Activated T-cell treated with anti-CD3 and anti-CD28 coated beads, Interleukin-2, amount 50 U/mL, for 1 hour (primary cell): Measurements from ENCODE around the gene BMP8A.
"Not testable (repeated sequence)": the region's sequence is repeated elsewhere in the genome, so short reads cannot be mapped to it uniquely, and the experiment has no call there.

Source experiments
- DNase-seq: peaks from one replicate; pipeline ENCODE4 v3.0.0-alpha.2; 2020

Gene BMP8A

DNA sequence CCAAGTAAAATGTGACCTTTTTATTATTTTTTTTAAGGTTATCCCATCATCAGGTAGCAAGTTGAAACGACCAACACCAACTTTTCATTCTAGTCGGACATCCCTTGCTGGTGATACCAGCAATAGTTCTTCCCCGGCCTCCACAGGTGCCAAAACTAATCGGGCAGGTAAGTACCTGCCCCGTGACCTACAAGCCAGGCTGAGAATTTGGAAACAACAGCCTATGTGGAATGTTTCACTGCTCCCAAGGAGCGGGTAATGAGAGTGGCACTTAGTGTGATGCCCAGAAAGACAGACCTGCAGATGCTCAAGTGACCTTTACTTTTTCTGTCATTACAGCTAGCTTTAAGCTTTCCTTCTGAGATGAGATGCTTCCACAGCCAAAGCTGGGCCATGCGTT, 6.9 kb upstream of the BMP8A start:
- DNase-seq = no peak

DNA sequence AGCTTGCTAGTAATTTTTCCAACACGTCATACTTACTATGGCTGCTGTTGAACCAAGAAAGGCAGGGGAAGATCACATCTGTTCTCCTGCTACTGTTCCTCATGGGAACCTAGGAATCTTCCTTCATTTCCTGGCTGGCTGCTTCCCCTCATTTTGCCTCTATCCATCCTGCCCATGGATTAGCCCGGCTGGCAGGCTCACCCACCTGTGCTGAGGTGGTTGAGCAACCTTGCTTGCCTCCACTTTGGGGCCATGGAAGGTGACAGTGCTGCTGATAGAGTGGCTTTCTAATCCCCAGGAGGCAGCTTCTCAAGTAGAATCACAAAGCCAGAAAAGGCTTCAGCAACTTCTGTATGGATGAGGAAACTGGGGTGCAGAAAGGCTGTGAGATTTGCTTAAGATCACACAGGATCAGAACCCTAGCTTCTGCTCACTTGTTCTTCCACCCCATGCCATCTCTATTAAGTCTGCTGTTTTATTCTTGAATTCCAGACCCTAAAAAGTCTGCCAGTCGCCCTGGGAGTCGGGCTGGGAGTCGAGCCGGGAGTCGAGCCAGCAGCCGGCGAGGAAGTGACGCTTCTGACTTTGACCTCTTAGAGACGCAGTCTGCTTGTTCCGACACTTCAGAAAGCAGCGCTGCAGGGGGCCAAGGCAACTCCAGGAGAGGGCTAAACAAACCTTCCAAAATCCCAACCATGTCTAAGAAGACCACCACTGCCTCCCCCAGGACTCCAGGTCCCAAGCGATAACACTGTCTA, 6.2 kb upstream of the BMP8A start:
- DNase-seq = no peak

DNA sequence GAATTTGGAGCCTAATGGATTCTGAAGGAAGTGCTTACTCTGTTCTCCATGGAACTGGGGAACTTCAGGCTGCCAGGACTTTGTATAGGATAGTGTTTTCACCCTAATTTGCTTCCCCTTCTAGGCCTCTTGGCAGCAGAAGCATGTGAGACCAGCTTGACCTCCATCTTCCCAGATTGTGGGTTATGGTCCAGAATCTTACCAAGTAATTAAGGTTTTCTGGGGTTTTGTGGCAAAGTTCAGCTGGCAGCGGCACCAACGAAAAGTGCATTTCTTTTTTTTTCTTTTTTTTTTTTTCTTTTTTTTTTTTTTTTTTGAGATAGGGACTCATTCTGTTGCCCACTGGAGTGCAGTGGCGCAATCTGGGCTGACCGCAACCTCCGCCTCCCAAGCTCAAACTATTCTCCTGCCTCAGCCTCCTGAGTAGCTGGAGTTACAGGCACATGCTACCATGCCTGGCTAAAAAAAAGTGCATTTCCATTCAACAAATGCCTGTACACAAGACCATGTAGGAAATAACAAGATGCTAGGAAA, 3.4 kb upstream of the BMP8A start:
- DNase-seq = no peak

DNA sequence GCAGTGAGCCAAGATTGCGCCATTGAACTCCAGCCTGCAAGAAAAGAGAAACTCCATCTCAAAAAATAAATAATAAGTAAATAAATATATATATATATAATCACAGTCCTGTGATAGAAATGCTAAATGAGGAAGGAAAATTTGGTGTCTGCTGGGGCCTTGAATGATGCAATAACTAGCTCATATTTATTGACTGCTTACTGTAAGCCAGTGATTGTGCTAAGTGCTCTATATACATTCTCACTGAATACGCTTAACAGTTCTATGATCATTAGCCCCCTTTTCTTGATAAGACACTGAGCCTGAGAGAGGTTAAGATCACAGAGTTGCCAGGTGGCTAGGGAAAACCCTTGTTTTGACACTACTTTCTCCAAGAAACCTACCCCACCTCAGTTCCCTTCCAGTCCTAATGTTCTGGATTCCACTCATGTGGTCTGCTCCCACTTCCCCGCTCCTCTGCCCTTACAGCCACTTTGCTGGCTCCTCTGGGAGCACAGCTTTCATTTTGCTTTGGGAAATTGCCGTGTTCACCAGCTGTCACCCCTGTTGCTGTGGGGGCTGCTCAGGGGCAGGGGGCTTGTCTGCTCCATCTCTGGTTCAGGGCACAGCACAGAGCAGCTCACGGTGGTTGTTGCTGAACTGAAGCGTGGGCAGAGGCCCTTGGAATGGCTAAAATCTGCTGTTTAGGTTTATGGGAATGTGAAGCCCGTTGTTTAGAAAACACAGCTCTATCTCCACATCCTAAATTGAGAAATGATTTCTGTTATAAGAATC, 2.5 kb upstream of the BMP8A start:
- DNase-seq = no peak

DNA sequence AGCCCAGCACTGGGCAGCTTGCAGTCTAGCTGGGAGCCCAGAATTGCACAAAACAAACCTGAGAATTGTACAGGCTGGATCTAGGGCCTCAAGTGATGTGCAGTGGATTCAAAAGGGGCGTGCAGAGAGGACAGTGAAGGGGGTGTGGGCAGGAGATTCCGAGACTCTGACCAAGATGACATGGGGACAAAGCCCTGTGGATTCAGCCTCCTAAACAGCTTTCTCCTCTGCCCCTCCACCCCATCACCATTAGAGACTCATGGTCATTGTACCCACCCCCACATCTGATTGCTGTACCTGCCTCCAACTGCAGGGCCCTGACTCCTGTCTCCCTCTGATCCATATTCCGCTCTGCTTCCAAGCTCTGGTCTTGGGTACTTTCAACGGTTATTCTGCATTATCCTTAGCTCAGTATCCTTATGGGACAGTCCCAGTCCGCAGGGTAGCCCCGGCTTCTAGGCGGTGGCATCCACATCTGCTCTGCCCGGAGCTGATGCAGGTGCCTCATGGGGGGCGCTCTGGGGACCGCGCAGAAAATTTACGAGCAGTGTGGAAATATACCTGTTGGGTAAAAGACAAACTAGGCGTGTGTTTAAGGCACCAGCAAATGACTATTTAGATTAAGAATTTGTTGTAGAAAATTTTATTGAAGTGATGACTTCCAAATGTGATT, 1.7 kb upstream of the BMP8A start:
- no peak for DNase-seq

DNA sequence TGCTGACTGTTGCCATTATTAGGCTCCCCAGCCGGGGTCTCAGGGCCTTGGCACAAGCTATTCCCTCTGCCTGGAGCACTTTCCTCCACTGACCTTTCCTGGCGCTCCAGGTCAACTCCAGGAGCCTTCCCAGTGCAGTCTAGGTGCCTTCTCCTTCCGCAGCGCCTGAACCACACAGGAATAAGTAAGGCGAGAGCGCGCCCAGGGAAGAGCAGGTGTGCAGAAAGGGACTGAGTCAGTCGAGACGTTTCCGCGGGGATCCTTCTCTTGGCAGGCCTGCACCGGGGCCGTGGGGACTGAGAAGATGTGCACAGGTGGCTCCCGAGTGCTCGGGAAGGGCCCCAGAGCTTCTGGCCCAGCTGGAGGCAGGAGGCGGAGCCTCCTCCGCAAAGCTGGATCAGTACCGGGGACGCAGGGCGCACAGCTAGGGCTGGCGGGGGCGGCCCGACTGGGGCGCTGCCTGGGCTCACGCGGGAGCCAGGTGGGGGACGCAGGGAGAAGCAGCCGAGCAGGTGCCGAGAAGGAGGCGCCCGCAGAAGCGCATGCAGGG, 765 bp upstream of the BMP8A start:
- no peak for DNase-seq

DNA sequence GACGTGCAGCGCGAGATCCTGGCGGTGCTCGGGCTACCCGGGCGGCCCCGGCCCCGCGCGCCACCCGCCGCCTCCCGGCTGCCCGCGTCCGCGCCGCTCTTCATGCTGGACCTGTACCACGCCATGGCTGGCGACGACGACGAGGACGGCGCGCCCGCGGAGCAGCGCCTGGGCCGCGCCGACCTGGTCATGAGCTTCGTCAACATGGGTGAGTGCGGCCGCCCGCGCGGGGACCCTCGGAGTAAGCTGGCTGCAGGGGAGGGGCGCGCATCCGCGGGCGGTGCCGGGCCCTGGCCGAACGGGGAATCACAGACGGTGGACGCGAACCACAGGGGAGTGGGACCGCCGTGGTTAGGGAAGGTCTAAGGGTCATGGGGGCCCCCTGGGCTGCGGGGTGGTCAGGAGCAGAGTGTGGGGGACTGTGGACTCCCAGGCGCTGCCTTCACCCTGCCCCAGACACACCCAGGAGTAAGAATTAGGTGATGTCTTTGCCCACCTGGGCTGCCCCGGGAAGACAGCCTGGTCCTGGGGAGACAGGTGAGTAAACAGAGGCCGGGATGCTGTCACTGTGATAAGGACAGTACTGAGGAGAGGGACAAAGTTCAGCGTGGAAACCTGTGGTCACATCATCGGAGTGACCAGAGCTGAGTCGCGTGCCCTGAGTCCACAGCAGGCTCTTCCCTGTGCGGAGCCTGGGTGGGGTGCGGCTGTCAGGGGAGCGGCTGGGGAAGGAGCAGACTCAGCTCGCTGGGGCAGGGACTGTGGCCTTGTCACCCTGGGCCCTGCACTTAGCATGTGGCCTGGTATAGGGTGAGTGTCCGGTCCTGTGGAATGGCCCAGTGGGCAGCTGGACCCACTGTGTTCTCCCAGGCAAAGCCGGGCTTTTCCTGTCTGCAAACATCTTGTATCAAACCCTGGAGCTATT, 944 bp downstream of the BMP8A start:
- DNase-seq = not testable (repeated sequence)

DNA sequence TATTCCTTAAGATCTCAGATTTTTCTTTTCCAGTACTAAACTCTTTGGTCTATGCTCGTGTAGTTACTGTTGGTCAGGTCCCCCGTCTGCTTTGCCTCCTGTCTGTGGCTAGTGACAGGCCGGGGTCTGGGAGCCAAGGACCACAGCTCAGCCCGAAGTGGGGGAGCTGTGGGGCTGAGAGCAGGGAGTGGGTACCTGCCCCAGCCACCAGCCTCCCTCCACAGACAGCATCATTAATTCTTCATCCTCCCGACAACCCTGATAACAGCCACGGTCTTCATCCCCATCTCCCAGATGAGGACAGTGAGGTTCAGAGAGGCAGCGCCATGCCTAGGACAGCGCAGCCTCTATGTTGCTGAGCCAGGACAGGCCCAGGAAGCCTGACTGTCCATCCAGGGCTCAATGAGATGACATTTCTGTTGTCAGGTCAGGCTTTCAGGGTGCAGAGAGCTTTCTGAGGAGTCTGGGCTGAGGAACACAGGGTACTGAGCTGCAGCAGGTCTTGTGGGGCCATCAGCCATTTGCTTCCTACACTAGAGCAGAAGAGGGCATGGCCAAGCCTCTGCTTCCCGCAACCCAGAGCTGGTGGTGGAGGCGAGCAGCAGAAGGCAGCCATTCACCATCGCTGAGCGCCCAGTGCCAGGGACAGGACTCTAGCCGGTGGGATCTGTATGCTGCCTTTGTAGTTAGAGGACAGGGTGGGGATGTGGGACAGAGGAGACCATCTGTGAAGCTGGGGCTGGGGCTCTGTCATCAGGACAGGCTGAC, 1.8 kb downstream of the BMP8A start:
- not testable (repeated sequence) for DNase-seq

DNA sequence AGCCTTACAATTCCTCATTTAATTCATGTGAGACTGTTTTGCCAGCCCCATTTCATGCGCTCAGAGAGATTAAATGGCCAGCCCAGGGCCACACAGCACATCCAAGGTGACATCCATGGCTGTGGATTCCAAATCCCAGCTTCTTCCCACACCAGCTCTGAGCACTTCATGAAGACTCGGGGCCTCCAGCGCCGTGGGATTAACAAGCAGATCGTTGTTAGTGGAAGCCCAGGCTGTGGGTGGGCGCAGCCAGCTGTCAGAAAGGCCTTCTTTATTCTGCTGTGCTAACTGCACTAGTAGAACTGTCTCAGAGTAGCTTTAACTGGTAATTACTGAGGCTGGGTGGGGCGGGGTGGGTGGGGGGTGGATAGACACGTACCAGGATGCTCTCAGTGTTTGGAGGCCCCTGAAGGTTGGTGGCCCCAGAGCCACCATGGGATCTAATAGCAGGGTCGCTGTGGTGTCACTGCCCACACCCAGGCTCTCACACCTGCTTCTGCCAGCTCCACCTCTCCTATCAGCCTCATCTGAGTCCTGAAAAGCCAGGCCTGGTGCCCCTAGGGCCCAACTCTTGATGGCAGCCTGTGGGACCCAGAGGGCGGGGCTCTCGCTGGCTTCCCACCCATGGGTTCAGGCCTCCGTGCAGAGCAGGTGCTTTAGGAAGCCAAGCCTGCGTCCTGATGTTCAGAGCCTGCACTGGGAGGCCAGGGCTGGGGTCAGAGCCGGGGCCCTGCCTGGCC, 3.4 kb downstream of the BMP8A start:
- no peak for DNase-seq

DNA sequence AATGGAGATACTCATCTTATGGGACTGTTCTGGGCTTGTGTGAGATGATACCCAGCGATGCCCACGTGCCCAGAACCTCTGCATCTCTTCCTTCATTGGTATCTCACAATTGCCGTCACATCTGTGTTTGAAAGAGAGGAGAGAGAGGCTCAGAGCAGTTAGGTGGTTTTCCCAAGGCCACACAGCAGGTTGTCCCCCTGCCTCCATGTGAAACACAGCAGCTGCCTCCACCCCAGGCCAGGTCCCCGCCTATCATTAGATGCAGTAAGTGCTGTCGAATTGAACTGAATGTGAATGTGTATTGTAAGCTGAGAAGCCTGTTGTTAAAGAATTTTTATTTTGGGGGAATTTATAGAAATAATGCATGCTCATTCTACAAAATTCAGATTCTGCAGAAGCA, 5.1 kb downstream of the BMP8A start:
- DNase-seq = not testable (repeated sequence)

DNA sequence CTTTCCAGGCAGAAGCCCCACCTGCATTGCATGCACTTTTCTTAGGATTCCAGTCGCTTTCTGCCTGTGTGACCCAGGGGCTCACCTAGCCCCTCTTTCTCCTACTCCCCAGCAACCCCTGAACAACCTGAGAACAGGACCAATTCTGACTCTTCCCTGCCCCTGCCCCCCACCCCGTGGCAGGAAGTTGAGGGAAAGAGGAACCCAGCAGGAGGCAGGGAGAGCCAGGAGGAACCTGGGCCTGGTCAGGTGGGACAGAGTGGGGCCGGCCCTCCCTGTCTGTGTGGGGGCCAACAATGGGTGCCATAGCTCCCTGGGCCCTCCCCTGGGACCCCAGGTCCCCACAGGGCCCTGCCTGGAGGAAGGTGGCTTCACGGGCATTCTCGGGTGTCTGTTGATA, 6.1 kb downstream of the BMP8A start:
- no peak for DNase-seq

DNA sequence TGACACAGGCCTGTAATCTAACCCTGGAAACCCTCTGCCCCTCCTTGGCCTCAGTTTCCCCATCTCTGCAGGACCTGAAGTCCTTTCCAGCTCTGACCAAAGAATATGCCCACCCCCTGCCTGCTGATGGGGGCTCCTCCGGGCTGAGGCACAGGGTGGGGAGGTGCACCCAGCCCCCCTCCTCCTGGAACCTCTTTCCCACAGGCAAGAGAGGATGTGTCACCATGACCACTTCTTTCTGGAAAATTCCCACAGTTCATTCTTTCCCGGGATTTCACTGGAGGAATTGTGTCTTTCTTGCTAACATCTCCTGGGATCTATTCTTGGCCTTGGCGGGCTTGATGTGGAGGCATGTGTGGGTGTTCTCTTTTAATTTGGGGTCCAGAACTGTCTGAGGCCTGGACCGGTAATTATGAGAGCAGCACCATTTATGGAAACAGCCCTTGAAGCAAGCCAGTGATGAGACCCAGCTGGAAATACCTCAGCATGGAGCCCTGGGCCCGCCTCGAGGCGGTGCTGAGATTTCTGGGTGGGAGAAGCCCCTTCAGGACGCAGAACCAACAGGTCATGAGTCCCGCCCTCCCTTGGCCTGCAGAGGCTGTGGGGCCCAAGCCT, 6.8 kb downstream of the BMP8A start:
- not testable (repeated sequence) for DNase-seq

DNA sequence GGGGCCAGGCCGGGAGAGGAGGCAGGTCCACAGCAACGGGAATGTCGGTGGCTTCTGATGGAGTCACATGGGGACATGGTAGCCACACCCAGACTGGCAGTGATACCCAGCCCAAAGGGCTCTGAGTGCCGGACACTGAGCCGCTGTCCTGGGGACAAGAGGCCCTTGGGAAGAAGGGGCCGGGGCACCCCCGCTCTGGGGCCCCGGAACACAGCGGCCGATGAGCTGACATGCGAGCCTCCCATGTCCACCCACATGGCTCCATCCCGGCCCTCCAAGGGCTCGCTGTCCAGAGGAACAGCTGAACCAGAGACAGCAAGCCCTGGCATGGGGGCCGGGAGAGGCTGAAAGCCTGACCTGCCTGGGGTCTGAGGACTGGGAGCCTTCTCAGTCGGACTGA, 7.4 kb downstream of the BMP8A start:
- not testable (repeated sequence) for DNase-seq

DNA sequence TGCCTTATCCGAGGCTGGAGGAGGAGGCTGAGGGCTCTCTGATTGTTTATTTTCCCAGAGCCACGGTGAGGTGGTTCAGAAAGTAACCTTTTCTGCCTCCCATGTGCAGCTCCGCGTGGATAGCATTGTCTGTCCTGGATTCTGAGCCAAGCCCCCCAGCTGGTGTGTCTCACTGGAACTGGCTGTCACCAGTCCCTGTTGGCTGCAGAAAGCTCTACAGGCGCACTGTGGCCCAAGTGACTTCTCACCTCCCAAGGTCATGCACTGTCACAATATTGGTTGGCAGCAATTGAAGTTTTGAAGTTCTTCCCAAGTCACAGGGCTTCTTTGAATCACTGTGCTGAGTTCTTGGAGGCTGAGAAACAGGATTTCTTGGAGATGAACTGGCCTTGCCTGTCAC, 8.2 kb downstream of the BMP8A start:
- no peak for DNase-seq

DNA sequence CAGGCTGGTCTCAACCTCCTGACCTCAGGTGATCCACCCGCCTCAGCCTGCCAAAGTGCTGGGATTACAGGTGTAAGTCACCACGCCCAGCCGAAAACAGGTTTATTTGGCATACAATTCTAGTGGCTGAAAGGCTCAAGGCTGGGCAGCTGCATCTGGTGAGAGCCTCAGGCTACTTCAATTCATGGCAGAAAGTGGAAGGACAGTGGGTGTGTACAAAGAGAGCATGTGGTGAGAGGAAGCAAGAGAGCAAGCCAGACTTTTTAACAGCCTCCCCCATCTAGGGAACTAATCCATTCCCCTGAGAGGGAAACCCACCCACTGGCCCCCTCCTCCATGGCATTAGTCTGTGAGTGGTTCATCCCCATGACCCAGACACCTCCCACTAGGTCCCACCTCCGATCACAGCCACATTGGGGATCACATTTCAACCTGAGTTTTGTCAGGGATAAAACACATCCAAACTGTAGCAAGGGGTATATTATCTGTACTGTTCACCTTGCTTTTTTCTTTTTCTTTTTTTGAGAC, 9.5 kb downstream of the BMP8A start:
- no peak for DNase-seq

DNA sequence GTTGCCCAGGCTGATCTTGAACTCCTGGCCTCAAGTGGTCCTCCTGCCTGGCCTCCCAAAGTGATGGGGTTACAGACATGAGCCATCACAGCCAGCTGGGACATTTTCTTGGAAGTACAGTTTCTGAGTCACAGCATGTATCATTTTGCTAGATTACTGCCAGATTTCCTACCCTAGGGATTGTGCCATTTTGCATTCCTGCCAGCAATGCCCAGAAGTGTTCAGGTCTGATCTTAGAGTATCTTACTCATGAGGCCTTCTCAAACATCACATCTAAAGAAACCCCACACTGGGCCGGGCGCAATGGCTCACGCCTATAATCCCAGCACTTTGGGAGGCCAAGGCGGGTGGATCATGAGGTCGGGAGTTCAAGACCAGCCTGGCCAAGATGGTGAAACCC, 10.2 kb downstream of the BMP8A start:
- DNase-seq = no peak

DNA sequence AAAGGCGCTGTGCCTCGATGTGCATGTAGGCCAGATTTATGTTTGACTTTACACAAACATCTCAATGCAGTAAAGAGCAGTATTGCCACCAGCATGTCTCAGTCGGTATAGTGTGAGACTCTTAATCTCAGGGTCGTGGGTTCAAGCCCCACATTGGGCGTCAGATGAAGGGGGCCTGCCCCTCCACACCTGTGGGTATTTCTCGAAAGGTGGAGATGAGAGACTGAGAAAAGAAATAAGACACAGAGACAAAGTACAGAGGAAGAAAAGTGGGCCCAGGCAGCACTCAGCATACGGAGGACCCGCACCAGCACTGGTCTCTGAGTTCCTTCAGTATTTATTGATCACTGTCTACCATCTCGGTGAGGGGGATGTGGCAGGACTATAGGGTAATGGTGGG, 13.0 kb downstream of the BMP8A start:
- not testable (repeated sequence) for DNase-seq

DNA sequence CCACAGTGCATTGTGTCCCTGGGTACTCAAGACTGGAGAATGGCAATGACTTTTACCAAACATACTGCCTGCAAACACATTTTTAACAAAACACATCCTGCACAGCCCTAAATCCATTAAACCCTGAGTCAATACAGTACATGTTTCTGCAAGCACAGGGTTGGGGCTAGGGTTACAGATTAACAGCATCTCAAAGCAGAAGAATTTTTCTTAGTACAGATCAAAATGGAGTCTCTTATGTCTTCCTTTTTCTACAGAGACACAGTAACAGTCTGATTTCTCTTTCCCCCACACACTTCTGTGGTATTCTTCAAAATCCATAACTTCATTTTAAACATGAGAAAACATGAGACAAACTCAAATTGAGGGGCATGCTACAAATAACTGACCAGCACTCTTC, 13.9 kb downstream of the BMP8A start:
- no peak for DNase-seq

DNA sequence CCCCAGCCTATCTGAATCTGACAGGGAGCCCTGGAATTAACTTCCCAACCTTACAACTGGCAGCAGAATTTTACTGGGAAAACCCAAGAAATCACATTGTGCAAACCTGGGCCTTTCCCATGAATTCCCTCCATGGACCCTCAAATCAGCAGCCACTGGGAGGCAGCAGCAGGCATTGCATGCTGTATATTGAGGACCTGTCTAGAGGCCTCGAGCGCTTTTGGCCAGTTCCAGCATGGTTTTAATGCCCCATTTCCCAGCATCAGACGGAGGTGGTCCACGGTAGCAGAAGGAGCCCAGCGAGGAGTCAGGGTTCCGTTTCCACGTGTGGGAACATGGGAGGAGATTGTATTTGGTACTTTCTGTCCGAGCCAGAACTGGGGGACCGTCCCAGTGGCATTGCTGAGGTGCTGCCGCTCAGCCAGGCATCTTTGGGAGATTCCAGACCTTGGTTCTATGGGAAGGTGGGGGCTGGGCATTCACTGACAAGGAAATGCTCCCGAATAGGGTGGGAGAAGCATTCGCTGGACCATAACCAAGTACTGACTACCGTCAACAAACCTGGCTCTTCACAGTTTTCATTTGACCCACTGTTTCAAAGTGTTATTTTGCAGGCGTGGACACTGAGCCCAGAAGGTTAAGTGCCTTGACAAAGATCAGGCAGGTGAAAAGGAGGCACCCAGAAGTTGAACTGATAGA, 15.9 kb downstream of the BMP8A start:
- no peak for DNase-seq
